ENCODE results near the gene PIGV. TPM values are rescaled to one million over a fixed set of nuclear protein-coding genes. Genes with fewer than 3 reads are reported as not detected.

Gene PIGV
- total RNA-seq, 1 experiment from 2014 or later = 7.5 TPM

- H4K91ac ChIP-seq (ENCODE audit: insufficient read length, low read depth, low read length) = no peak overlapping the region
- no peaks in the 10 kb centered on the region for H4K20me1 ChIP-seq (ENCODE audit: control insufficient read depth, insufficient read depth, insufficient read length)
- no peak for DNase-seq
- Mint-ChIP-seq H3K4me1 (peaks cover 26 to 30% of the 10 kb centered on the region in 2 experiments), H3K36me3 (ENCODE audit: insufficient read depth in 1 of 3, low read depth in 3 of 3) (peaks cover 9 to 19% (median 19%) of the 10 kb centered on the region in 3 experiments; a peak in 6 of 7 replicates), H3K27ac (no peak overlapping the region), H3K27me3 (ENCODE audit: low read depth) (no peaks in the 10 kb centered on the region; the same call in 1 of the 2 replicates), H3K9me3 (no peaks in the 10 kb centered on the region), H3K4me3 (no peak overlapping the region)
- no peak overlapping the region for H3K23ac ChIP-seq (ENCODE audit: insufficient read length, low read depth, low read length)
- WGBS (ENCODE audit: extremely low coverage, insufficient read length, low lambda C conversion rate) = no CpG with 5 or more reads among the region's 5 CpGs
- no peak overlapping the region for H2BK12ac ChIP-seq (ENCODE audit: insufficient read length, low read depth, low read length)
- no peak overlapping the region for H3K4me2 ChIP-seq (ENCODE audit: insufficient read depth, insufficient read length, low read length)
- no peaks in the 10 kb centered on the region; the same call in 1 of the 2 replicates for H3K79me2 ChIP-seq (ENCODE audit: insufficient read depth, low read length)
- H3K79me1 ChIP-seq (ENCODE audit: insufficient read depth, low read depth, low read length, poor library complexity, severe bottlenecking) = no peaks in the 10 kb centered on the region
- no peaks in the 10 kb centered on the region for H3K9me3 ChIP-seq (ENCODE audit: control insufficient read depth, low read depth, low read length)
- H2BK120ac ChIP-seq (ENCODE audit: low read depth, low read length, poor library complexity, severe bottlenecking) = no peak overlapping the region
- peaks cover 10% of the 10 kb centered on the region for H3K23me2 ChIP-seq (ENCODE audit: insufficient read length, low read depth, low read length, poor library complexity, severe bottlenecking)
- H3T11ph ChIP-seq (ENCODE audit: low read length) = no peak overlapping the region
- H2BK5ac ChIP-seq (ENCODE audit: insufficient read length, low read length) = no peak overlapping the region
- no peak overlapping the region for H4K8ac ChIP-seq (replicated peaks; ENCODE audit: insufficient read length, low read depth, low read length)
- no peak overlapping the region for H3K18ac ChIP-seq (ENCODE audit: insufficient read length, low read depth, low read length)
- H3K9ac ChIP-seq (ENCODE audit: extremely low read depth, insufficient read length, low read length) = no peak overlapping the region
- H2AK5ac ChIP-seq (ENCODE audit: insufficient read length, low read length) = no peak overlapping the region
- H3K27ac ChIP-seq (ENCODE audit: insufficient read length, low read depth, low read length) = no peak overlapping the region
- no peaks in the 10 kb centered on the region for H3K27me3 ChIP-seq (ENCODE audit: insufficient read depth, low read length)
- no peak overlapping the region for H2BK15ac ChIP-seq (ENCODE audit: low read depth, low read length)
- no peak overlapping the region for H2BK20ac ChIP-seq (ENCODE audit: low read depth, low read length, poor library complexity, severe bottlenecking)
- no peak overlapping the region for H3K14ac ChIP-seq (ENCODE audit: insufficient read depth, low read length)
- no peak overlapping the region for H3K4ac ChIP-seq (ENCODE audit: low read depth, low read length)
- TF ChIP-seq, protein P1, sequence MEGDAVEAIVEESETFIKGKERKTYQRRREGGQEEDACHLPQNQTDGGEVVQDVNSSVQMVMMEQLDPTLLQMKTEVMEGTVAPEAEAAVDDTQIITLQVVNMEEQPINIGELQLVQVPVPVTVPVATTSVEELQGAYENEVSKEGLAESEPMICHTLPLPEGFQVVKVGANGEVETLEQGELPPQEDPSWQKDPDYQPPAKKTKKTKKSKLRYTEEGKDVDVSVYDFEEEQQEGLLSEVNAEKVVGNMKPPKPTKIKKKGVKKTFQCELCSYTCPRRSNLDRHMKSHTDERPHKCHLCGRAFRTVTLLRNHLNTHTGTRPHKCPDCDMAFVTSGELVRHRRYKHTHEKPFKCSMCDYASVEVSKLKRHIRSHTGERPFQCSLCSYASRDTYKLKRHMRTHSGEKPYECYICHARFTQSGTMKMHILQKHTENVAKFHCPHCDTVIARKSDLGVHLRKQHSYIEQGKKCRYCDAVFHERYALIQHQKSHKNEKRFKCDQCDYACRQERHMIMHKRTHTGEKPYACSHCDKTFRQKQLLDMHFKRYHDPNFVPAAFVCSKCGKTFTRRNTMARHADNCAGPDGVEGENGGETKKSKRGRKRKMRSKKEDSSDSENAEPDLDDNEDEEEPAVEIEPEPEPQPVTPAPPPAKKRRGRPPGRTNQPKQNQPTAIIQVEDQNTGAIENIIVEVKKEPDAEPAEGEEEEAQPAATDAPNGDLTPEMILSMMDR (conservative IDR thresholded peaks at IDR 0.05) = no peak
- H3K56ac ChIP-seq (ENCODE audit: insufficient read length, low read depth, low read length) = no peak overlapping the region
- H2AFZ ChIP-seq (ENCODE audit: low read length) = no peak overlapping the region
- H4K5ac ChIP-seq (ENCODE audit: insufficient read length, low read depth, low read length) = no peak overlapping the region
- H3K4me1 ChIP-seq (ENCODE audit: insufficient read depth, low read length) = peaks cover 3% of the 10 kb centered on the region; the same call in 1 of the 2 replicates
Measured at GRCh38 chr1:26790551-26790953, 2.8 kb downstream of the PIGV start.
